Measurements from ENCODE around the gene TMEM178B. TPM values are rescaled to one million over a fixed set of nuclear protein-coding genes. Genes with fewer than 3 reads are reported as not detected.

The TMEM178B gene
- total and polyA plus RNA-seq, 10 of the 15 experiments (the other 5 are each of a cell fraction or from before 2014, with no cell fraction given): 0.01 to 1.1 (median 0.04) TPM; not detected in 2

- TF ChIP-seq HSF1 (IDR thresholded peaks at IDR 0.05; ENCODE audit: low read depth, low read length) (no peak), GATAD2B (conservative IDR thresholded peaks at IDR 0.05; ENCODE audit: low read depth) (no peak), NFYB (IDR thresholded peaks at IDR 0.05; ENCODE audit: insufficient read depth, low read depth, low read length) (peak; percentile 32; the same call in 1 of the 2 replicates)
Observed at GRCh38 chr7:141097430-141097829, 23.6 kb downstream of the TMEM178B start (continued).

- BruUV-seq (replicated peaks): no TSS peak
- ChIA-PET RAD21 (ENCODE audit: unreplicated experiment) (no interaction called here), CTCF (no interaction called here), SMC1A (ENCODE audit: uncharacterized antibody, unreplicated experiment) (interaction anchor here (1.0 kb wide), 1 partner anchor 112 kb away, joined by 3 read pairs; no protein-coding TSS in a partner anchor), POLR2A (no interaction called here)
- DNase-seq (ENCODE audit: low read depth, low spot score) (no peak), FAIRE-seq (no peak), ATAC-seq (no peak)
- Histone ChIP-seq H3K79me2 (ENCODE audit: control insufficient read depth, insufficient read depth, low read length) (no peaks in the 10 kb centered on the region), H3K27me3 (replicated peaks in 1 of 2; ENCODE audit: control insufficient read depth in 2 of 2, insufficient read depth in 2 of 2, low read length in 1 of 2) (no peaks in the 10 kb centered on the region; a peak in 1 of 4 replicates), H3K4me3 (no peak overlapping the region), H3K9ac (ENCODE audit: control insufficient read depth, insufficient read depth, low read length) (no peak overlapping the region), H3K9me3 (replicated peaks; ENCODE audit: control insufficient read depth, insufficient read depth, low read length) (no peaks in the 10 kb centered on the region), H3K4me2 (ENCODE audit: control insufficient read depth, insufficient read depth) (no peak overlapping the region), H4K20me1 (ENCODE audit: control insufficient read depth, insufficient read depth) (no peaks in the 10 kb centered on the region), H3K4me1 (ENCODE audit: control insufficient read depth, insufficient read depth, low read length) (no peaks in the 10 kb centered on the region), H2AFZ (ENCODE audit: control insufficient read depth, low read depth, low read length) (no peak overlapping the region), H3K36me3 (ENCODE audit: control insufficient read depth in 2 of 2, insufficient read depth in 2 of 2, low read length in 1 of 2) (no peaks in the 10 kb centered on the region), H3K27ac (ENCODE audit: control insufficient read depth, insufficient read depth) (no peak overlapping the region)
- intact Hi-C loops (cut with micrococcal nuclease; ENCODE audit: unreplicated experiment): no loop called here
- in situ Hi-C loops (cut with MboI): no loop called here
- WGBS (ENCODE audit: insufficient coverage, insufficient replicate concordance, low lambda C conversion rate, missing lambda C conversion rate): 6% methylated on average over 2 of the region's 2 CpGs
- no peak for TF ChIP-seq RBBP5 (conservative IDR thresholded peaks at IDR 0.05)
- no peak for TF ChIP-seq FOXK2 (IDR thresholded peaks at IDR 0.05)
- TF ChIP-seq, protein P1, sequence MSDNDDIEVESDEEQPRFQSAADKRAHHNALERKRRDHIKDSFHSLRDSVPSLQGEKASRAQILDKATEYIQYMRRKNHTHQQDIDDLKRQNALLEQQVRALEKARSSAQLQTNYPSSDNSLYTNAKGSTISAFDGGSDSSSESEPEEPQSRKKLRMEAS (IDR thresholded peaks at IDR 0.05; ENCODE audit: low read depth, low read length): no peak
- no peak for TF ChIP-seq SUZ12 (IDR thresholded peaks at IDR 0.05; ENCODE audit: unreplicated experiment)
- TF ChIP-seq CHD1 (IDR thresholded peaks at IDR 0.05; ENCODE audit: low read depth, low read length): no peak
- TF ChIP-seq TCF12 (IDR thresholded peaks at IDR 0.05; ENCODE audit: low read depth, low read length): no peak
- no peak for TF ChIP-seq TBL1XR1 (IDR thresholded peaks at IDR 0.05; ENCODE audit: low read depth, low read length)
- no peak for TF ChIP-seq SMC3 (IDR thresholded peaks at IDR 0.05; ENCODE audit: borderline replicate concordance, low read length)
- TF ChIP-seq PKNOX1 (IDR thresholded peaks at IDR 0.05): no peak
- TF ChIP-seq HSF1 (IDR thresholded peaks at IDR 0.05; ENCODE audit: low read depth, low read length): no peak
- TF ChIP-seq IKZF2 (IDR thresholded peaks at IDR 0.05): no peak
Observed at GRCh38 chr7:141102436-141102835, 28.6 kb downstream of the TMEM178B start.

Measured in GM12878 (cell line).